ENCODE measurements around the gene TAS2R60. TPM values are rescaled to one million over a fixed set of nuclear protein-coding genes. Genes with fewer than 3 reads are reported as not detected.
A peak's percentile ranks its signal among the peaks of the same experiment; 100 is the strongest.

The TAS2R60 gene
- polyA plus RNA-seq, 1 donor from 2014 or later = not detected

DNA sequence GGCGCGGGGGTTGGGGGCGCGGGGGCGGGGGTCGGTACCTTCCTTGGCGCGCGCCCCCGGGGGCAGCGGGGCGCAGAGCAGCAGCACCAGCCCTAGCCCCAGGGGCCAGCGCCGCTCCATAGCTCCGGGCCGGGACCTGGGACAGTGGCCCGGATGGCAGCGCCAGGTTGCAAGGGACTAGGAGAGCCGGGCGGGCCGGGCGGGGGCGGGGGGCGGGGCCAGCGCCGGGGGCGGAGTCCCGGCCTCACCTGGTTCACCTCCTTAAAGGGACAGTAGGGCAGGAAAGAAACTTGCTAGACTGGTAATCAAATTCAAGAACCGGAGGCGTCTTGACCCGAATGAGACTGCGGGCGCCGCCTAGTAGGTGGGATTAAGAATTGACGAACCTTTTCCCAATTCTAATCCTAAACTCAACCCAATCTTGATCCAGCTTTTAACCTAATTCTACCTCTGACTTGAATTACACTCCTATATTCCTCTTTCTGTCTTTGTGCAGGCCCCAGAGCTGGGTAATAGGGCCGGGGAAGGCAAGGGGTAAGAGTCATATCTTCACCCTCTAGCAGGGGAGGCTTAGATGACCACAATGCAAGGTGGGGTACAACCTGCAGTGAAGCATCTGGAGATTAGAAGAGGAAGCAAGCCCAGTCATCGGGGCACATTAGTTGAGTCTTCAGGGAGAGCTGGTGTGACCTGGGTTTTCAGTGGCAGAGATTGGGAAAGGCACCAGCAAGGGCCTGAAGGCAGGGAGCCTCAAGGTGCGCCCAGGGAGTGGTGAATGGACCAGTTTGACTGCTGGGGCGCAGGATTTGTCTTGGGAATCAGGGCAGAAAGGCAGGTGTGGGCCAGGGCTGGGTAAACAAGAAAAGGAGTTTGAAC, 34.3 kb upstream of the TAS2R60 start, which contains the start of gene EPHA1:
Gene EPHA1 (minus strand): TSS at position 171 of the 876 bp plus-strand sequence. CDS start 51 bp downstream, at position 120.
- Histone ChIP-seq H3K79me2 (replicated peaks; ENCODE audit: insufficient read depth, low read length) (no peaks in the 10 kb centered on the region), H3K27me3 (ENCODE audit: insufficient read depth, low read depth, low read length) (peaks cover 8% of the 10 kb centered on the region), H4K20me1 (ENCODE audit: insufficient read depth) (no peaks in the 10 kb centered on the region), H3K36me3 (ENCODE audit: insufficient read depth, low read length) (no peaks in the 10 kb centered on the region), H3K9me3 (ENCODE audit: low read length) (no peaks in the 10 kb centered on the region), H3K4me2 (ENCODE audit: low read length) (no peak within 1 kb of the TSS), H3K27ac (ENCODE audit: low read length) (no peak within 1 kb of the TSS), H3K4me3 (ENCODE audit: low read length) (peak within 1 kb of the TSS; percentile 24), H3K9me2 (ENCODE audit: insufficient read depth, low read length) (no peaks in the 10 kb centered on the region), H3K9ac (ENCODE audit: low read length) (no peak within 1 kb of the TSS), H3F3A (ENCODE audit: insufficient read depth, low read length, poor library complexity, severe bottlenecking) (no peaks in the 10 kb centered on the region), H2AFZ (ENCODE audit: low read depth, low read length) (no peak within 1 kb of the TSS)
- TF ChIP-seq EZH2 (IDR thresholded peaks at IDR 0.05; ENCODE audit: borderline replicate concordance, insufficient read depth, low read length, poor library complexity, severe bottlenecking) (no peak), TAF1 (IDR thresholded peaks at IDR 0.05; ENCODE audit: low read depth) (no peak), SMC3 (conservative IDR thresholded peaks at IDR 0.05; ENCODE audit: poor library complexity) (no peak), RAD21 (conservative IDR thresholded peaks at IDR 0.05) (no peak), POLR2AphosphoS5 (IDR thresholded peaks at IDR 0.05) (no peak), MXI1 (conservative IDR thresholded peaks at IDR 0.05; ENCODE audit: poor library complexity, severe bottlenecking) (no peak), REST (IDR thresholded peaks at IDR 0.05; ENCODE audit: borderline replicate concordance) (no peak), EP300 (conservative IDR thresholded peaks at IDR 0.05; ENCODE audit: poor library complexity, severe bottlenecking) (no peak)
- TF ChIP-seq, protein P1, sequence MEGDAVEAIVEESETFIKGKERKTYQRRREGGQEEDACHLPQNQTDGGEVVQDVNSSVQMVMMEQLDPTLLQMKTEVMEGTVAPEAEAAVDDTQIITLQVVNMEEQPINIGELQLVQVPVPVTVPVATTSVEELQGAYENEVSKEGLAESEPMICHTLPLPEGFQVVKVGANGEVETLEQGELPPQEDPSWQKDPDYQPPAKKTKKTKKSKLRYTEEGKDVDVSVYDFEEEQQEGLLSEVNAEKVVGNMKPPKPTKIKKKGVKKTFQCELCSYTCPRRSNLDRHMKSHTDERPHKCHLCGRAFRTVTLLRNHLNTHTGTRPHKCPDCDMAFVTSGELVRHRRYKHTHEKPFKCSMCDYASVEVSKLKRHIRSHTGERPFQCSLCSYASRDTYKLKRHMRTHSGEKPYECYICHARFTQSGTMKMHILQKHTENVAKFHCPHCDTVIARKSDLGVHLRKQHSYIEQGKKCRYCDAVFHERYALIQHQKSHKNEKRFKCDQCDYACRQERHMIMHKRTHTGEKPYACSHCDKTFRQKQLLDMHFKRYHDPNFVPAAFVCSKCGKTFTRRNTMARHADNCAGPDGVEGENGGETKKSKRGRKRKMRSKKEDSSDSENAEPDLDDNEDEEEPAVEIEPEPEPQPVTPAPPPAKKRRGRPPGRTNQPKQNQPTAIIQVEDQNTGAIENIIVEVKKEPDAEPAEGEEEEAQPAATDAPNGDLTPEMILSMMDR (IDR thresholded peaks at IDR 0.05; ENCODE audit: poor library complexity, severe bottlenecking) = no peak

- no peaks in the 10 kb centered on the region for H3K36me3 ChIP-seq (ENCODE audit: insufficient read depth, low read length)
- no peak overlapping the region for H3K27ac ChIP-seq (ENCODE audit: low read length)
- H3K9me2 ChIP-seq (ENCODE audit: insufficient read depth, low read length) = no peaks in the 10 kb centered on the region
- H3K4me2 ChIP-seq (ENCODE audit: low read length) = no peak overlapping the region
- H3K9ac ChIP-seq (ENCODE audit: low read length) = no peak overlapping the region
- peaks cover 8% of the 10 kb centered on the region for H3K27me3 ChIP-seq (ENCODE audit: insufficient read depth, low read depth, low read length)
- H4K20me1 ChIP-seq (ENCODE audit: insufficient read depth) = no peaks in the 10 kb centered on the region
- no peak overlapping the region for H3K4me3 ChIP-seq (ENCODE audit: low read length)
- no peaks in the 10 kb centered on the region for H3K9me3 ChIP-seq (ENCODE audit: low read length)
- no peak for TF ChIP-seq TAF1 (IDR thresholded peaks at IDR 0.05; ENCODE audit: low read depth)
- no peak for TF ChIP-seq MXI1 (conservative IDR thresholded peaks at IDR 0.05; ENCODE audit: poor library complexity, severe bottlenecking)
- no peak for TF ChIP-seq POLR2AphosphoS5 (IDR thresholded peaks at IDR 0.05)
- TF ChIP-seq SMC3 (conservative IDR thresholded peaks at IDR 0.05; ENCODE audit: poor library complexity) = no peak
- TF ChIP-seq EP300 (conservative IDR thresholded peaks at IDR 0.05; ENCODE audit: poor library complexity, severe bottlenecking) = no peak
- TF ChIP-seq, protein P1 (IDR thresholded peaks at IDR 0.05; ENCODE audit: poor library complexity, severe bottlenecking) = no peak
- TF ChIP-seq REST (IDR thresholded peaks at IDR 0.05; ENCODE audit: borderline replicate concordance) = no peak
- TF ChIP-seq RAD21 (conservative IDR thresholded peaks at IDR 0.05) = no peak
- no peak for TF ChIP-seq EZH2 (IDR thresholded peaks at IDR 0.05; ENCODE audit: borderline replicate concordance, insufficient read depth, low read length, poor library complexity, severe bottlenecking)
- no peak overlapping the region for H2AFZ ChIP-seq (ENCODE audit: low read depth, low read length)
- no peaks in the 10 kb centered on the region for H3F3A ChIP-seq (ENCODE audit: insufficient read depth, low read length, poor library complexity, severe bottlenecking)
- no peaks in the 10 kb centered on the region for H3K79me2 ChIP-seq (replicated peaks; ENCODE audit: insufficient read depth, low read length)
These were observed 32.7 kb upstream of the TAS2R60 start for GRCh38 chr7:143410521-143411004.
